Sigmoid colon (tissue), 4 donors: ENCODE data around the gene PHOX2A.

ENCODE experiments used
- CTCF ChIP-seq, 4 experiments: fragments of 450-650 bp in 3 of 4; fragments of 200-600 bp in 1 of 4; IDR thresholded peaks; one replicate each; pipeline ENCODE4 v1.5.1; 2016 to 2019; ENCODE audit warnings: antibody characterized with exemption in 4 of 4, mild to moderate bottlenecking in 3 of 4, moderate library complexity in 2 of 4
- EP300 ChIP-seq, 4 donors: sonication (generic); formaldehyde crosslinking; IDR thresholded peaks; one replicate each; pipeline ENCODE4 v1.6.1; 2017; ENCODE audit warnings: antibody characterized with exemption in 4 of 4
- POLR2A ChIP-seq, 2 donors: fragments of 450-650 bp; IDR thresholded peaks; one replicate each; pipeline ENCODE4 v1.6.1; 2016; ENCODE audit warnings: antibody characterized with exemption in 2 of 2, mild to moderate bottlenecking in 2 of 2, moderate library complexity in 2 of 2

GRCh38 chr11:72245263-72245816, 1.4 kb upstream of the PHOX2A start:
- TF ChIP-seq CTCF (IDR thresholded peaks at IDR 0.05), result no peak
- TF ChIP-seq POLR2A (IDR thresholded peaks at IDR 0.05), result no peak
- no peak for TF ChIP-seq EP300 (IDR thresholded peaks at IDR 0.05)
